Measurements from ENCODE around the gene RBM3.

RBM3 gene

DNA sequence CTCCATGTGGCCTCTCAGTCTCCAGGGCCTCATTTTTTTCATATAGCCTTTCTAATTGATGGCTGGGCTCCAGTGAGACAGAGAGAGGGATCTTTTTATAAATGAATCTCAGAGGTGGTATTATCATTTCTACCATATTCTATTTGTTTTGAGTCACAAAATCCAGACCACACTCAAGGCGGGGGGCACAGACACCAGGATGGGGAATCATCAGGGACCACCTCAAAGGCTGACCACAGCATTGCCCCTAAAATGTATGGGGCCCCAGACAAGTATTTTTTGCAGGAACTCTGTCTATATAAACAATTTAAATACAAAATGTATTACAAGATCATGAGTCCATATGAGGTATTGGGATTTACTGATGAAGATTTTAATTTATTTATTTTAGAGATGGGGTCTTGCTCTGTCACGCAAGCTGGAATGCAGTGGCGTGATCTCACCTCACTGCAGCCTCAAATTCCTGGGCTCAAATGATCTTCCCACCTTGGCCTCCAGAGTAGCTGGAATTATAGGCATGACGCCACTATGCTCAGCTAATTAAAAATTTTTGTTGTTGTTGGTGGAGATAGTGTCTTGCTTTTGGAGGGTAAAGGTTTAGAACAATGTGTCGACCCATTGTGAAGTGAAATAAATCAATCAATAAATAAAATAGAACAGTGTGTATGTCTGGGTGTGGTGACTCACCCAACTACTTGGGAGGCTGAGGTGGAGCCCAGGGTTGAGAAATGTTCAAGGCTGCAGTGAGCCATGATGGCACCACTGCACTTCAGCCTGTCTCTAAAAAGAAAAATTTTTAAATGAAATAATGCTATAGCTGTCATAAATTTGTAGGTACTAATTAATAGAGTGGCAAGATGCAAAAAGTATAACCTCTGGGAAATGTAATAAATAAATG, 52.4 kb downstream of the RBM3 start:
- Mint-ChIP-seq H3K27me3 (ENCODE audit: low read depth) (no peaks in the 10 kb centered on the region), H3K4me1 (ENCODE audit: low read depth) (peaks cover 4% of the 10 kb centered on the region), H3K9me3 (no peaks in the 10 kb centered on the region), H3K4me3 (no peak overlapping the region), H3K27ac (no peak overlapping the region), H3K36me3 (ENCODE audit: low read depth) (no peaks in the 10 kb centered on the region)
